ENCODE data around the gene PDE7B. TPM values are rescaled to one million over a fixed set of nuclear protein-coding genes. Genes with fewer than 3 reads are reported as not detected.

PDE7B gene
- total RNA-seq, 2 experiments from 2014 or later: 0.58 to 0.68 TPM

DNA sequence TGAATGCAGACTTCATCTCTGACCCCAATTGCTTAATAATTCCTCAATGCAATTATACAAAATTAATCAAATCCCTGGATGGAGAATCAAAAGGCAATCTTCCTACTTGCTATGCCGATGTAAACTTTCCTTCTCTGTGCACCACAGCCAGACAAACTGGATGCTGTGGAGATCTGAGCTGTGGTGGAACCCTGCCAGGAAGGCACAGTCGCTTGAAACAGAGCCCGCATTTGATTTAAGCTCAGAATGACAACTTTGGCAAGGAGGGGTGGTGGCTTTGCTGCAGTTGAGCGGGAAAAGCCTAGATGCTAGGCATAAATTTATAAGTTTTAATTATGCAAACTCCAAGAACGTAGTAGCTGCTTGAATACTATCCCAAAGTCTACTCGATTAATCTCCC is 207.8 kb downstream of the PDE7B start:
- H3K4me1 Mint-ChIP-seq (ENCODE audit: low read depth): no peaks in the 10 kb centered on the region
- ATAC-seq (no peak), DNase-seq (no peak)
- intact Hi-C loops (cut with micrococcal nuclease): no loop called here
- POLR2A ChIA-PET: no interaction called here
- CTCF ChIA-PET: no interaction called here
- no peaks in the 10 kb centered on the region for H3K36me3 Mint-ChIP-seq (ENCODE audit: low read depth)
- no peak overlapping the region for H3K27ac Mint-ChIP-seq
- no peaks in the 10 kb centered on the region for H3K9me3 Mint-ChIP-seq
- TF ChIP-seq, protein P1, sequence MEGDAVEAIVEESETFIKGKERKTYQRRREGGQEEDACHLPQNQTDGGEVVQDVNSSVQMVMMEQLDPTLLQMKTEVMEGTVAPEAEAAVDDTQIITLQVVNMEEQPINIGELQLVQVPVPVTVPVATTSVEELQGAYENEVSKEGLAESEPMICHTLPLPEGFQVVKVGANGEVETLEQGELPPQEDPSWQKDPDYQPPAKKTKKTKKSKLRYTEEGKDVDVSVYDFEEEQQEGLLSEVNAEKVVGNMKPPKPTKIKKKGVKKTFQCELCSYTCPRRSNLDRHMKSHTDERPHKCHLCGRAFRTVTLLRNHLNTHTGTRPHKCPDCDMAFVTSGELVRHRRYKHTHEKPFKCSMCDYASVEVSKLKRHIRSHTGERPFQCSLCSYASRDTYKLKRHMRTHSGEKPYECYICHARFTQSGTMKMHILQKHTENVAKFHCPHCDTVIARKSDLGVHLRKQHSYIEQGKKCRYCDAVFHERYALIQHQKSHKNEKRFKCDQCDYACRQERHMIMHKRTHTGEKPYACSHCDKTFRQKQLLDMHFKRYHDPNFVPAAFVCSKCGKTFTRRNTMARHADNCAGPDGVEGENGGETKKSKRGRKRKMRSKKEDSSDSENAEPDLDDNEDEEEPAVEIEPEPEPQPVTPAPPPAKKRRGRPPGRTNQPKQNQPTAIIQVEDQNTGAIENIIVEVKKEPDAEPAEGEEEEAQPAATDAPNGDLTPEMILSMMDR (IDR thresholded peaks at IDR 0.05): no peak
- H3K27me3 Mint-ChIP-seq: no peaks in the 10 kb centered on the region
- H3K4me3 Mint-ChIP-seq: no peak overlapping the region

DNA sequence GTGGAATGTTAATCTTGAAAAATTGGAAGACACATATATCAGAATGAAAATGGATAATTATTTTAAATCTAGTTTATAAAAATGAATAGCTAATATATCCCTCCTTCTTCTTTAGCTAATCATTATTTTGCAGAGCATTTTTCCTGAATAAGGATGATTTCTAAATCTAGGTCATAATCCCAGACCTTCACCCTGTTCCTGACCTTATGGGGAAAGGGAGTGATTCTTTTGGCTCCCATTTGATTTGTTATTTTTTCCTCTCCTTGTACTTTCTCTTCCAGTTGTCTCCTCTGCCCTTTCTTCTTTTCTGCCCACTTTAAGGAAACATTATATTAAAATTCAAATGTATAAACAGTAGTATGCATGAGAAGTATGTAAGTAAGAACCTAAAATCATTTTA is 208.6 kb downstream of the PDE7B start:
- DNase-seq: no peak
- Mint-ChIP-seq H3K36me3 (ENCODE audit: low read depth) (no peaks in the 10 kb centered on the region), H3K4me3 (no peak overlapping the region), H3K27me3 (no peaks in the 10 kb centered on the region), H3K27ac (no peak overlapping the region), H3K4me1 (ENCODE audit: low read depth) (no peaks in the 10 kb centered on the region), H3K9me3 (no peaks in the 10 kb centered on the region)
- POLR2A ChIA-PET: no interaction called here
- no peak for ATAC-seq
- TF ChIP-seq, protein P1 (IDR thresholded peaks at IDR 0.05): no peak
- CTCF ChIA-PET: no interaction called here
- intact Hi-C loops (cut with micrococcal nuclease): no loop called here

DNA sequence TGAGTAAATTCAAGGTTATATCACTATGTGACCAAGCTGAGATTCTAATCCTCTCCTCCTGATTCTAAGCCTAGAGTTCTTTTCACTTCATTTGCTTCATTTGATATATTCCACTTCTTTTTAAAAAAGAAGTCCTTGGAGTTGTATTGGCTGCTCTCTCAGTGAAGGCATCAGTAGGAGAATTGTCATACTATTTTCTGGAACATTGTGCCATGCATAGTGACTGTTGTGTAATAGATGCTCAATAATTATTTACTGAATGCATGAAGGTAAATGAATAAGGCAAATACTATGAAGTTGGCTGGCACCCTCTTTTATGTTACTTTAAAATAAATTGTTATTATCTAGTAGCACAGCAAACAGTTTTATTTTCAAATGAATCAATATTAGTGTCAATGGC is 209.3 kb downstream of the PDE7B start:
- H3K27ac Mint-ChIP-seq: no peak overlapping the region
- no peaks in the 10 kb centered on the region for H3K4me1 Mint-ChIP-seq (ENCODE audit: low read depth)
- ChIA-PET POLR2A (interaction anchor here (0.6 kb wide), 1 partner anchor 256 kb away, joined by 3 read pairs; no protein-coding TSS in a partner anchor), CTCF (no interaction called here)
- ATAC-seq (no peak), DNase-seq (no peak)
- no peaks in the 10 kb centered on the region for H3K27me3 Mint-ChIP-seq
- H3K36me3 Mint-ChIP-seq (ENCODE audit: low read depth): no peaks in the 10 kb centered on the region
- intact Hi-C loops (cut with micrococcal nuclease): no loop called here
- H3K4me3 Mint-ChIP-seq: no peak overlapping the region
- no peaks in the 10 kb centered on the region for H3K9me3 Mint-ChIP-seq
- TF ChIP-seq, protein P1 (IDR thresholded peaks at IDR 0.05): no peak

DNA sequence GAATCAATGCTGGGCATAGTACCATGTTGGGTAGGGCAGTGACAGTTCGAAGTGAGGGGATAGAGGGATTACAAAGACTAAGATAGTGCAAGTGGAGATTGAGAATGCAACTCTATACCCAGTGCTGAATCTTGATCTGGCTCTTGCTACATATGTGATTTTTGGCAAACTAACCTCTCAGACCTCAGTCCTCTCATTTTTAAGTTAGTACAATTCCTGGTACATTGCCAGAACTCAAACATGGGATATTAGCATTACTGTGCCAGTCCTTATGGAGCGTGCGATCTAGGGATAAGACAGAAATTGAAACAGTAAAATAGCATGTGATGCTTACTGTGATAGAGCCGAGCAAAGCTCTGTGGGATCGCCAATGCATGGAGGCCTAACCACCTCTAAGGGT is 210.2 kb downstream of the PDE7B start:
- POLR2A ChIA-PET: no interaction called here
- intact Hi-C loops (cut with micrococcal nuclease): no loop called here

DNA sequence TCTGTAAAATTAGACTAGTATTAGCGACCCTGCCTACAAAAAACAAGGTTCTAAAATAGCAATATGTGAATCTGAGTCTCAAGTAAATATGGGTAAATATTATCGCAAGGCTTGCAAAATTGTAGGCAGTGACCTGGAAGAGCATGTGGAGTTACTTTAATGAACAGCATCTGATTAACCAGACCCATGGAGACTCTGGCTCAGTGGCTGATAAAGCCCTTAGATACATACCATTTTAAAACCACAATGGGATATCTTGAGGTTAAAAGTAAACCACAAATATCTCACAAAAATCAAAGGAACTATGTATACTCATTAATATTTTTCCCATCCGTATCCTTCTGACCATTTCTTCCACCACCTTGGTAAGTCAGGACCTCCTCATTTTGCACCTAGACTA is 211.6 kb downstream of the PDE7B start:
- no peak overlapping the region for H3K27ac Mint-ChIP-seq
- ChIA-PET POLR2A (no interaction called here), CTCF (no interaction called here)
- ATAC-seq: no peak
- TF ChIP-seq, protein P1 (IDR thresholded peaks at IDR 0.05): no peak
- DNase-seq: no peak
- intact Hi-C loops (cut with micrococcal nuclease): no loop called here
- no peaks in the 10 kb centered on the region for H3K36me3 Mint-ChIP-seq (ENCODE audit: low read depth)
- H3K4me3 Mint-ChIP-seq: no peak overlapping the region
- no peaks in the 10 kb centered on the region for H3K9me3 Mint-ChIP-seq
- no peaks in the 10 kb centered on the region for H3K27me3 Mint-ChIP-seq
- no peaks in the 10 kb centered on the region for H3K4me1 Mint-ChIP-seq (ENCODE audit: low read depth)

More for the DNA sequence above, 210.2 kb downstream of the PDE7B start:
- Mint-ChIP-seq H3K27ac (no peak overlapping the region), H3K4me3 (no peak overlapping the region), H3K9me3 (no peaks in the 10 kb centered on the region), H3K4me1 (ENCODE audit: low read depth) (no peaks in the 10 kb centered on the region), H3K36me3 (ENCODE audit: low read depth) (no peaks in the 10 kb centered on the region), H3K27me3 (no peaks in the 10 kb centered on the region)
- CTCF ChIA-PET: no interaction called here
- ATAC-seq: no peak
- TF ChIP-seq, protein P1 (IDR thresholded peaks at IDR 0.05): no peak
- DNase-seq: no peak
